Stimulated activated CD8-positive, alpha-beta memory T cell treated with anti-CD3 and anti-CD28 coated beads, Interleukin-4, amount 100 ng/mL, for 1 hour (primary cell): ENCODE data around the gene NEURL1.

Experiments
- DNase-seq, 2 donors: peaks; one replicate each; pipeline ENCODE4 v3.0.0-alpha.2; 2020; ENCODE audit warnings: low read depth in 2 of 2, low spot score in 1 of 2

Gene NEURL1

DNA sequence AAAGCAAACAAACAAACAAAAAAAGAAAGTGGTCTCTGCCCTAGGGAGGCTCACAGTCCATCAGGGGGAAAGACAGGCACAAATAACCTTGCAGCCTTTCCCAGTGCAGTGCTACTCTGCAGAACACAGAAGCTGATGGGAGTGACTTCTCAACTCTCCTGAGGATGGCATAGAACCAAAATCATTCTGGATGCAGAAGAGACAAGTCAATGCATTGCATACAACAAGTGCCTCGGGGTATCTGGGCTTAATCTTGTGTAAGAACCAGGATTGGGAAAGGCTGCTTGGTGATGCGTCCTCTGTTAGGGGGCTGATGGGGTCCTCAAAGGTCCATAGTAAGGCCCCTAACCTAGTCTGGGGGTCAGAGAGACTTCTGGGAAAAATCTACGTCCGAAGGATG is 68.9 kb downstream of the NEURL1 start:
- no peak for DNase-seq

DNA sequence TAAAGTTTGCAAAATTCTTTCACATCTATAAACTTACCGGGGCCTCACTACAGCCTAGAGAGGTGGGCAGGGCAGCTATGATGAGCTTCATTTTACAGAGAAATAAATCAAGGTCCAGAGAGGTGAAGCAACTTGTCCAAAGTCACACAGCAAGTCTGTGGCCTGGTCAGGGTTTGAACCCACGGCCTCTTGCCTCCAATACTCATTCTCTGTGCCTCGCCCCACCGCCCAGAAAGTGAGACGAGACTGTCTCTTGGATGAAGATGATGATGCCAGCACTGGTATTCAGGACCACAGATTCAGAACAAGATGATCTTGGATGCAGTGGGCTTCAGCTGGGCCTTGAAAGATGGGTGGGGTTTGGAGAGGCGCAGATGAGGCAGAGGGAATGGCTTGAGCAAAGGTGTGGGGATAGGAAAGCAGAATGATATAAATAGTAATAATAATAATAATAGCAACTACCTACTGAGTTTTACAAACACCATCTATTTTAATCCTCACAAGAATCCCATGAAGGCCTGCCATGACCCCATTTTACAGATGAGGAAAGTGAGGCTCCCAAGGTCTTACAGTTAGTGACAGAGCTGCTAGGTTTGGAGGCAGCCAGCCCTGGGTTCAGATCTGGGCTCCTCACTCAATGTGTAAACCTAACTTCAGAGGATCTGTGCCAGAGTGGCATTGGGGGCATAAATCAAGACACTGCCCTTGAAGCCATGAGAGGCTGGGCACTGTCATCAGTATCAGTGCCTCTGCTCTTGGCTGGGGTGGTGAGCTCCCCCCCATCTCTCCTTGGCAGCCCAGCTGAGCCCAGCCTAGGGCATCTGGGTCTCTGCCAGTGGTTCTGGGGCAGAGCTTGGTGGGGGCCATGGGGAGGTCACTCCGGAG is 70.0 kb downstream of the NEURL1 start:
- no peak for DNase-seq

DNA sequence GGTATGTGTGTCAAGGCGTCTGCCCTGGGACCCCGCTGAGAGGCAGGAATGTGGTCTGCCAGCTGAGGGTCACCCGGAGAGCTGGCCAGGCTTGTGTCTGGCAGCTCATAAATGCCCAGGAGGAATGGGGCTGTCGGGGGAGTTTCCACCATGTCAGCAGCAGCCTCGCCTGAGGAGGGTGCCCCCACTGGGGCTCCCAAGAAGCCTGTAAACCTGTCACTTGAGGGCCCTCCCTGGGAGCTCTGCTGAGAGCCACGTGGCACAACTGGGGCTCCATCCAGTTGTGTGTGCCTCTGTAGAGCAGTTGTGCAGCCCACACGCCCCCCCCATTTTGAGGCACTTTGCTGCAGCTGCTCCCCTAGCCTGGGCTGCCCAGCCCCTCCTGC is 70.6 kb downstream of the NEURL1 start:
- DNase-seq = no peak

DNA sequence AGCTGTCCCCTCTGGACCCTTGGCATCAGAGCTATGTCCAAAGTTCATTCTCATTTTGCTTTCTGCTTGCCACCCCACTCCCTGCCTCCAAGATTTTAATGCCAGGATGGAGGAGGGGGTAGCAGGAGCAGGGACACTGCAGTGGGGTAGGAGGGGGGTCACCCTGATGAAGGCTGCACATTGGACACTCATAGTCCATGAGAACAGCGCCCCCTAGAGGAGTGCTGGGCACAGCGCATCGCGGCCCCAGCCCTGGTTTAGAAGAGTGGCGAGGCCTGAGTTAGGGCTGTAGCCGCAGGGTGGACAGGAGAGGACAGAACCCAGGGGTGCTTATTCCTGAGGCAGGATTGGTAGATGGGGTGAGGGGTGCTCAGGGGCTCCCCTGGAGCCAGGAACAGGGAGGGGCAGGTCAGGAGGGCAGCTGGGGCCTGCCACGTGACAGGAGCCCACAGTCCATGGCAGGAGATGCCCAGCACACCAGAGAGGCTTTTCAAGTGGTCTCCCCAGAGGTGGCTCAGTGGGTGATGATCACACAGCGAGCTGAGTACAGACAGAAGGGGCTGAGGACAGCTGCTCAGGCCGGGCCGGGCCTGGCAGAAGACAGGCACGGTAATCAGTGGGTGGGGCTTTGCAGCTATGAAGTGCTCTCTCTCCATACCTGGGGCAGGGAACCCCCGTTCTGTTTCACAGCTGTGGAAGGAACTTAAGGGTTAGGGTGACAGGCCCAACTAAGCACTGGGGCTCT is 71.4 kb downstream of the NEURL1 start:
- DNase-seq = no peak

DNA sequence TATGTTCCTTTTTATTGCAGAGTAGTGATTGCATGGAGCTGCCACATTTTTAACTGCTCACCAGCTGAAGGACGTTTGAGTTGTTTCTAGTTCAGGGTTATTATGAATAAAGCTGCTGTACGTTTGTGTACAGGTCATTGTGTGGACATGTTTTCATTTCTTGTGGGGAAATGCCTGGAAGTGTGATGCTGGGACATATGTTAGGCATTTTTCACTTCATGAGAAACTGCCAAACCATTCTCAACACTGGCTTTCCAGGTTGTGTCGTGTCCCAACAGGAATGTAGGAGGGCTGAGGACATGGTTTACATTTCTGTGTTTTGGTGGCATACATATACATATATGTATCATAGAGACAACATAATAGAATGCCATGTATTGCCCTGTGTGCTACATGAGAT is 73.0 kb downstream of the NEURL1 start:
- DNase-seq = no peak

DNA sequence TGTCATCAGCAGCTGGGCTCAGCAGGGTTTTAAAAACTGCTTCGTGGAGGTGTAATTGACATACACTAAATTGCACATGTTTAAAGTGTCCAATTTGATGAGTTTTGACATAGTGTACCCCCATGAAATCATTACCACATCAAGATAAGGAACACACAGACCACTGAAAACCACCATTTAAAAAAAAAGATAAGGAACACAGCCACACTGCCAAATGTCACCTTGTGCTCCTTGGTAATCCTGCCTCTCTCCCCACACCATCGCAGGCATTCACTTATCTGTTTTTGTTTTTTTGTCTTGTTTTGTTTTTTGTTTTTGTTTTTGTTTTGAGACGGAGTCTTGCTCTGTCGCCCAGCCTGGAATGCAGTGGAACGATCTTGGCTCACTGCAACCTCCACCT is 75.0 kb downstream of the NEURL1 start:
- no peak for DNase-seq

DNA sequence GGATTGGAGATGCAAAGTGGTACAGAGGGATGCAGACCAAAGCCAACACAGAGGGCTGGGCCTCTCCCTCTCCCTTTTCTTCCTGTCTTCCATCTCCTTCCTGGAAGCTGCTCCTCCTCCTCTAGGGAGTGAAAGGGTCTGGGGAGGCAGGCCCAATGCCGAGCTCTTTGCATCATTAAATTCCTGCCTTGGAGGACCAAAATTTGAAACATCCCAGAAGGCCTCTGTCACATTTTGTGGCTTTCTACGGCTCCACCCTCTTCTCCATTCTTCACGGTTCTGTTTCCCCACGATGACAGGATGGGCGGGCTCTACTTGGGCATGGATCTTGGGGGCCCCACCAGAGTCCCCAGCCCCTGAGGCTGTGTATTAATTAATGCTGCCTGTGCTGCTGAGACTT is 76.4 kb downstream of the NEURL1 start:
- no peak for DNase-seq

DNA sequence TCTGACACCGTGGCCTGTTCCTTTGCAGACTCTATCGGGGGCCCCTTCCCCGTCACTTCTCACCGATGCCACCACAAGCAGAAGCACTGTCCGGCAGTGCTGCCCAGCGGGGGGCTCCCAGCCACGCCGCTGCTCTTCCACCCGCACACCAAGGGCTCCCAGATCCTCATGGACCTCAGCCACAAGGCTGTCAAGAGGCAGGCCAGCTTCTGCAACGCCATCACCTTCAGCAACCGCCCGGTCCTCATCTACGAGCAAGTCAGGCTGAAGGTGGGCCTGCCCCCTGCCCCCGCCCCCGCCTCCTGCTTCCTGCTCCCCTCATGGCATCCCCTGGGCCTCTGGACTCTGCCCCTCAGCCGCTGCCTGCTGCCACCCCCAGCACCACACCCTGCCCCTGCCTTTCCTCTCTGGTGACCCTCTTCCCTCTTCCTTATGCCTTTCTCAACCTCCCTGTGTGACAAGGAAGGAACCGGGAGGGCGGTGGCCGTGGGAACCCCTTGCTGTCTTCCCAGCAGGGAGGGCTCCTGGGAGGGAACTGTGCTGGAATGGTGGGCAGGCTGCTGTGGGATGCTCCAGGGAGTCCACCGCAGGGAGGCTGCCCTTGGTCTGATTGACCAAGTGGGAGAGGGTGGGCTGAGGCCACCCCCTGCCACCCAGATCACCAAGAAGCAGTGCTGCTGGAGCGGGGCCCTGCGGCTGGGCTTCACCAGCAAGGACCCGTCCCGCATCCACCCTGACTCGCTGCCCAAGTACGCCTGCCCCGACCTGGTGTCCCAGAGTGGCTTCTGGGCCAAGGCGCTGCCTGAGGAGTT is 77.5 kb downstream of the NEURL1 start:
- no peak for DNase-seq

DNA sequence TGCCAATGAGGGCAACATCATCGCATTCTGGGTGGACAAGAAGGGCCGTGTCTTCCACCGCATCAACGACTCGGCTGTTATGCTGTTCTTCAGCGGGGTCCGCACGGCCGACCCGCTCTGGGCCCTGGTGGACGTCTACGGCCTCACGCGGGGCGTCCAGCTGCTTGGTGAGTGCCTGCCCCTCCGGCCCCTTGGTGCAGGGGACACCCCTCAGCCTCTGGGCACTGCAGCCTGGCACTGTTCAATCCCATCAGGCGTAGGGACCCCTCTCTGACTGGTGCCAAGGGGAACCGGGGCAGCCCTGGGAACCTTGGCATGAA is 78.1 kb downstream of the NEURL1 start:
- no peak for DNase-seq

DNA sequence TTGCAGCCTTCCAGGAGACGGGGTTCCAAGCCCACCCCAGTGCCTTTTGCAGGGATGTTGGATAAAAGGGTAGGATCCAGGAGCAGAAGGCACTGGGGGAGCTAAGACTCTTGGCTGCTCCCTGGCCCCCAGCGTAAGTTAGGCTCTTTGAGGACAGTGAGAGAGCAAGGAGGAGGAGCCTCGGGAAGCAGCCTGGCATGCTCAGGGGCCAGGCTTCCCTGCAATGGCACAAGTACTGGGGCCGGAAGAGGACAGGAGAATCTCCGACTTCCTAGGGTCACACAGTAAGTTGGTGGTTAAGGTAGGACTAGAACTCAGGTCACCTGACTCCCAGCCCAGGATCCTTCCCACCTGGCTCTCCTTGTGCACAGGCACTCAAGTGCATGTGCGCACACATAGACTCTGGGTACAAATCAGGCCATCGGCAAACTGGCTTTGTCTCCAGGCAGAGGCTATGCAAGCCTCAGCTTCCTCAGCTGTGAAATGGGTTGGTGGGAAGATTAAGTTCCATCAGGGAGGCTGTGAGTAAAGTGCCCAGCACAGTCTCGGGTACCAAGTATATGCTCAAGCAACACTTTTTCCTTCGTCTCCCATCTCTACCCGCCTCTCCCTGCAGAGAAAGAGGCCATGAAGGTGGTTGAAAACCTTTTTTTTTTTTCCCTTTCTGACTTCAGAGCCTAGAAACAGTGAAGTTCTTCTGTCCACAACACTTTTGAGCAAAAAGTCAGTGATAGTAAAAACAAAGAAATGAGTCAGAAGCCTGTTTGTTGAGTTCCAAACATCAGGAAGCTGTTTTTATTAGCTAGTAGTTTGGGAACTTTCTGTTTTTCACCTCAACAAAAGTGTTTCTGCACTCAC is 79.1 kb downstream of the NEURL1 start:
- no peak for DNase-seq

DNA sequence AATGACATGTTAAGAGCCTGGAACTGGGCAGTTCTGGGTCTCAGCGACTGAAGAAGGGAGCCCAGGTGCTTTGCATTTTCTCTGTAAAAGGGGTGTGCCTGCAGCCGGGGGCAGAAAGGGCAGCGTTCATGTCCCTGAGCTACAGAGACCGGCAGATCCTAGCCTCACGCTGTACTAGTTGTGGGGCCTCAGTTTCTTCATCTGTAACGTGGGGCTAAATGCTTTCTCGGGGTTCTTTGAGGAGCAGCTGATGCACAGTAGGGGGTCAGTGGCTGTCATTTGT is 79.6 kb downstream of the NEURL1 start:
- no peak for DNase-seq

DNA sequence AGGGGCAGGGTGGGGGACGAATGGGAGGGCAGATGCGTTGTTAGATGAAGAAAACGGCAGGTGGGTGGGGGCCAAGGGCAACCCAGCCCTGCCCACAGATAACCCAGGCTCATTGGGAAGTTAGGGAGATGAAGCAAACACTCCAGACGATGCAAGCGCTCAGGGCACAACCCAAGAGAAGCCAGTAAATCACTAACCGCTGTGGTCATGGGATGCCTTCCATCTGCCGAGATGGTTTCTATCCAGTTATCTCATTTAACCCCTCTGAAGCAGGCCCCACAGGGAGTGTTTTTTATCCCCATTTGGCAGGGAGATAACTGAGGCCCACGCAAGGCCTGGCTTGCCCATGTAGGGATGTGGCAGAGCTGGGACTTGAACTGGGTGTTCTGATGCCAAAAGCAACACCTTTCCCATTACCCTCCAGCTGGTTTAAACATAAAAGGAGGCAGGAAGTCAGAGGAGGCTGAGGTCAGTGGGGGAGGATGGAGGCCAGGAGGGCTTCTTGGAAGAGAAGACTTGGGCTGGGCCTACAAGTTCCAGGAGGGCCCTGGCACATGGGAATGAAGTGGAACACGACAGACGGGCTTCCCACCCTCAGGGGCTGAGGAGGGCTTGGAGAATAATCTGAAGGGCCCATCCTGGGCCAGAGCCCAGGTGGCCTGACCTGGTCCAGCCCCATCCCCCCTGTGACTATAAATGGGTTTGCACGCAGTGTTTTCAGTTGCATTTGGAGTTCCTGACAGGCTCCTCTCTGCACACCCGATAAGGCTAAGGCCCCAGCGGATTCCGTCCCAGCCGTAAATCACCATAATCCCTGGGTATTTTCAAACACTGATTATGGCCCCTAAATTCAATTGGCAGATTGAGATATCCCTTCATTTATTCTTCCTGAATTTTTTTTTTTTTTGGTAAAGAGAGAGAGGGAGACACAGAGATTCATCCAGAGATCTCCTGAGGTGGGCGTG is 80.9 kb downstream of the NEURL1 start:
- DNase-seq = no peak

DNA sequence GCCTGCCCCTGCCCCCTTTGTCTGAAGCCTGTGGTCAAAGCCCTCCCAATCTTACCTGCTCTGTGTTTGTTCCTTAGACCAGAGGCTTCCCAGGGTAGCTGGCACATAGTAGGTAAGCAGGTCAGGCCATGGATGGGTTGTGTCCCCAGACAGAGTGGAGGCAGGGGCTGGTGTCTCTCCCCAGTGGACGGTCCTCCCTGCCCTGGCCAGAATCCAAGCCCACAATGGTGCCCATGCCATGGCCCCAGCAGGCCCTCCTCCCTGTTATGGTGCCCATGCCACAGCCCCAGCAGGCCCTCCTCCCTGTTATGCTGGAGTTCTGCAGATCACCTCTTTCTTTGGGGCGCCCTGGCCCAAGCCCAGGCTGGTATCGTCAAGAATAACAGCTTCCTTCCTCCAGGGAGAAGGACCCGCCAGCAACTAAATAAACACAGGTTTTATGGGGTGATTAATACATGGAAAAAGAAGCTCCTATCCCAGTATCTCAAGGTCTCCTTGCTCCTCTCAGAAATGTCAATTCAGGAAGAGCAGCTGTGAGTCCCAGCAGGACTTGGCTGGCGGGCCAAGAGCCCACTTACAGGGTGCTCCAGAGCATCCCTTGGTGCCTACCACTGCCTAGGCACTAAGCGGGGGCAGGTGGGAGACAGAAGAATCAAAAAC is 82.0 kb downstream of the NEURL1 start:
- no peak for DNase-seq

DNA sequence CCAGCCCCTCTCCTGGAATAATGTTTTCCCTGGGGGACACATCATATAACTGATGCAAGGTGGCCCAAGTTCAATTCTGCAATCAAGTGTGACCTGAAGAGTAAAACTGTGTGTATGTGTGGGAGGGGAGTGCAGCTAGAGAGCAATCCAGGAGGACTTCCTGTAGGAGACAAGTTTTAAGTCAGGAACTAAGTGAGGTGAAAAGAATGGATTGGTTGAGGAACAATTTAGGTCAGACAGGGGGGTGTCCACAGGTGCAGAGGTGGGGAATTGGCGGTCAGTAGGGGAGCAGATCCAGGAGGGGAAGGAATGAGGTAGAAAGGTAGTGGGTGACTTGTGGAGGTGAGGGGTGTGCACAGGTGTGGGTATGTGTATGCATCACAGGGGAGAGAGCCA is 82.6 kb downstream of the NEURL1 start:
- no peak for DNase-seq

DNA sequence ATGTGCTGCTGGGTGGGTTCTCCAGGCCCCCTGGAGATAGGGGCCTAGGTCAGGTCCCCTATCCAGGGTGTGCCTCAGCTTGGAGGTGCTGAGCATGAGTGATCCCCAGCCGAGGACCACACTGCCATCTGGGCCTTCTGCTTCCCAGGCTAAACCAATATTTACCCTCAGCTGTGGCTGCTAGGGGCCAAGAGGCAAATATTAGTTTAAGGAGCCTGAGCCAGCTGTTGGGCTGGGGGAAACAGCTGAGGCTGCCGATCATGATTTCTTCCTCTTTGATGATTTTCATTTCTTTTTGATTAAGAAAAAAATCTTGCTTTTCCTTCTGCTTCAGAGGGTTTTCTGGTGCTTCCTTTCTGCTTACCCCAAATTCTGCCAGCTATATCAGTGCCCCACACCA is 83.4 kb downstream of the NEURL1 start:
- DNase-seq = no peak

DNA sequence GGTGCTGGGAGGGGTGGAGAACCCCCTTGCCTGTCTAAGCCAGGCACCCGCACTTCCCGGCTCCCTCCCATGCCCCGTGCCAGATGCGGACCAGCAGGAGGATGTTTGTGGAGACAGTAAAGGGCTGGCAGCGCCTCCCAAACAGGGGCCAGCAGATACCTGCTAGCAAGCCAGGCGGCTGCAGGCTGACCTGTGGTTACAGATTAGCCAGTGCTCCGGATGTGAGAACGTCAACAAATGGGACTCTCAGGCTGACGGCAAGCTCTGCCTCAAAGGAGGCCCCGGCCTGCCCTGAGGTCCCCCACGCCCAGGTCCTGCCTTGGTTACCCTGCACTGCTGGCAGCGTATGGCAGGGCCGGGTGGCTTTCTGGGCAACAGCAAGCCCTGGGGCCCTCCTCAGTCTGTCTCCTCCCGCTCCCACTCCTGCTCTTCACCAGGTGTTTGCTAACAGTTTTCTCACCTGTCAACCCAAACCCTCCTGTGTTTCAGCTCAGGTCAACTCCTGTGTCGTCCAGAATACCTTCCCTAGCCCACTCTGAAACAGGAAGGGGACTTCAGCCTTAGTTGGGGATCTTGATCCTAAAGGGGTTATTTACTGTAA is 85.4 kb downstream of the NEURL1 start:
- no peak for DNase-seq

DNA sequence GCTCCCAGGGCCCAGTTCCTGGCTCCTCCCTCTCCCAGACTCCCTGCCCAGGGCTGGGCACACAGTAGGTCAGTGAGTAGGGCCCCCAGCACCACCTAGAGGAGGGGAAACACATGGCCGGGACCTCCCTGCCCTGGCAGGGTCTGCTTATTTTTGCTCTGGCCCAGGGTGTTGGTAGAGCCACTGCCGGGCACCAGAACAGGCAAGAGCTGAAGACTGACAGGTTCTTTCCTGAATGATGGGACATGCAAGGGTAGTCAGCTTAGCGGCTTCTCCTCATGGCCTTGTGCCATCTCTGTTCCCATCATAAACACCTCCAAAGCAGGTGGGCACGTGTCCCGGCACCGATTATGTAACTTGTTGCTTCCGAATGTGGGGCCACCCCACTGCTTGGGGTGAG is 86.5 kb downstream of the NEURL1 start:
- DNase-seq = no peak

DNA sequence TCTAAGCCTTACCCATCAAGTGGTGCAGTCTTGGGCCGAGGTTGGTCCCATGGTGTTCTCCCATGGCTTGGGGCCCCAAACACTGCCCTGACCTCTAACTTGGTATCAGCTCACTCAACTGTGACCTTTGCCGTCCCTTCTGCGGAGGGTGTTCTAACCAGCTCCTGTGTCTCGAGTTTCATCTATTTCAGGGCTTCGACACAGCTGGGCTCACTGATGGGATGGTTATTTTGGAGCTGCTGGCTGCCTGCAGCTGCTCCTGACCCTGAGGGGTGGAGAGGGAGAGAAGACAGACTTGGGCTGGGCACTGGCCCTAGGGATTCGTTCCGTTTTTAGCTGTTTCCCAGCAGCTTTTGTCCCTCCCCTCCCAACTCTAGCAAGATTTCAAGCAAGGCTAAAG is 86.9 kb downstream of the NEURL1 start:
- no peak for DNase-seq

DNA sequence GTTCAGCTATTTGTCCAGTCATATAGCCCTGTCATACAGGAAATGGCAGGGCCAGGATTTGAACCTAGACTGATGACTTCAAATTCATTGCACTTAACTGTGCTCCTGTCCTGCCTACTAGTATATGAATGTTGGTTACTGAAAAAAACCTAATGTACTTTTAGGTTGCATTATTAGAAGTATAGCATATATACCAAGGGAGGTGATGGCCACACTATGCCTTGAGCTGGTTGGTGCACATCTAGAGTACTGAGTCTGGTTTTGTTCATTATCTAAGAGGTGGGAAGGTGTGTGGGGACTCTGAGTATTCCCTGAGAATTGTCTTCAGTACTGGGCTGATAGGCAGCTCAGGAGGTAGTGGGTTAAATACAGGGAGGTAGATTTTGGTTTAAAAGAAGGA is 88.0 kb downstream of the NEURL1 start:
- DNase-seq = no peak
